HCT116 (cell line): ENCODE results near the gene ABCC5. TPM values are rescaled to one million over a fixed set of nuclear protein-coding genes. Genes with fewer than 3 reads are reported as not detected.

Experiments
- ATAC-seq: fragments of 200-7000 bp; cut with Tn5 transposase; 2 replicates; pipeline ENCODE4 v1.9.1; 2020; ENCODE audit warnings: mild to moderate bottlenecking, moderate library complexity
- BruUV-seq: library from RNA; stranded (reverse); fragments of 400-500 nt; replicated peaks from 2 replicates; lab custom pipeline; 2021; lab: Mats Ljungman, UMichigan
- CTCF ChIA-PET: fragments of 300-600 bp; sonication (Branson Sonifier 250); formaldehyde crosslinking; loops from one replicate; lab custom pipeline; 2021; ENCODE audit warnings: antibody characterized with exemption; lab: Charles Lee
- POLR2A ChIA-PET: fragments of 300-600, 350-600 bp; sonication (Branson Sonifier 250); formaldehyde crosslinking; loops from one replicate; lab custom pipeline; 2021; ENCODE audit warnings: antibody characterized with exemption; lab: Charles Lee
- RAD21 ChIA-PET, 2 experiments: fragments of 300-600 bp; sonication (Branson Sonifier 250); formaldehyde crosslinking; loops; one replicate each; lab custom pipeline; 2023; ENCODE audit warnings: low total read pairs in 2 of 2; ENCODE audit not compliant: uncharacterized antibody in 2 of 2, unreplicated experiment in 2 of 2, low non-redundant PET in 1 of 2; lab: Charles Lee
- DNase-seq: peaks from one replicate; pipeline ENCODE4 v3.0.0-alpha.2; 2010; ENCODE audit warnings: low read depth, low spot score
- H2AFZ ChIP-seq: fragments of 200-600 bp; shearing (Covaris generic), sonication (generic); 2 replicates; pipeline ENCODE4 v1.6.1; 2017; ENCODE audit warnings: low read depth, mixed run types, mixed read lengths, antibody characterized with exemption, low read length; ENCODE audit not compliant: poor library complexity, severe bottlenecking
- H3K27ac ChIP-seq: 2 replicates; pipeline ENCODE4 v1.5.1; 2012; ENCODE audit warnings: low read depth, low read length
- H3K27me3 ChIP-seq: fragments of 200-600 bp; sonication (generic); 2 replicates; pipeline ENCODE4 v1.6.1; 2016; ENCODE audit warnings: mixed run types, low read length, mixed read lengths; ENCODE audit not compliant: insufficient read depth
- H3K36me3 ChIP-seq, 2 experiments: fragments of 200-500 bp in 1 of 2; fragments of 200-600 bp in 1 of 2; sonication (Bioruptor generic) in 1 of 2; sonication (generic) in 1 of 2; 2 replicates each; pipeline versions ENCODE4 v1.5.1 to v1.6.1; 2014 to 2016; ENCODE audit warnings: low read length in 2 of 2, inconsistent platforms in 1 of 2, mixed read lengths in 1 of 2, mixed run types in 1 of 2; ENCODE audit not compliant: insufficient read depth in 2 of 2, control insufficient read depth in 1 of 2
- H3K4me1 ChIP-seq, 2 experiments: fragments of 200-600 bp in 1 of 2; sonication (generic) in 1 of 2; 2 replicates each; pipeline versions ENCODE4 v1.5.1 to v1.6.1; 2012 to 2017; ENCODE audit warnings: low read length in 2 of 2, inconsistent platforms in 1 of 2, mild to moderate bottlenecking in 1 of 2, mixed read lengths in 1 of 2, mixed run types in 1 of 2, moderate library complexity in 1 of 2; ENCODE audit not compliant: insufficient read depth in 2 of 2, control insufficient read depth in 1 of 2
- H3K4me2 ChIP-seq: fragments of 200-600 bp; sonication (generic); 2 replicates; pipeline ENCODE4 v1.6.1; 2017; ENCODE audit warnings: mixed run types, low read length, mixed read lengths
- H3K4me3 ChIP-seq, 2 experiments: fragments of 200-600 bp in 1 of 2; sonication (generic) in 1 of 2; replicated peaks in 1 of 2; 2 replicates each; pipeline ENCODE4 v1.5.1; 2011 to 2016; ENCODE audit warnings: low read length in 2 of 2, control low read depth in 1 of 2, low read depth in 1 of 2, mild to moderate bottlenecking in 1 of 2, mixed read lengths in 1 of 2, mixed run types in 1 of 2
- H3K79me2 ChIP-seq: fragments of 200-600 bp; sonication (generic); 2 replicates; pipeline ENCODE4 v1.6.1; 2017; ENCODE audit warnings: mild to moderate bottlenecking, mixed run types, low read length, moderate library complexity, mixed read lengths; ENCODE audit not compliant: insufficient read depth
- H3K9ac ChIP-seq: fragments of 200-600 bp; sonication (generic); 2 replicates; pipeline ENCODE4 v1.6.1; 2016; ENCODE audit warnings: low read length, mixed read lengths
- H3K9me2 ChIP-seq: fragments of 200-600 bp; sonication (generic), shearing (Covaris generic); 2 replicates; pipeline ENCODE4 v1.6.1; 2017; ENCODE audit warnings: mixed run types, mild to moderate bottlenecking, moderate library complexity; ENCODE audit not compliant: insufficient read depth
- H3K9me3 ChIP-seq, 2 experiments: fragments of 200-500 bp in 1 of 2; fragments of 200-600 bp in 1 of 2; sonication (Bioruptor generic) in 1 of 2; sonication (generic) in 1 of 2; 2 replicates each; pipeline ENCODE4 v1.6.1; 2014 to 2017; ENCODE audit warnings: low read length in 2 of 2, mixed read lengths in 2 of 2, inconsistent platforms in 1 of 2, low read depth in 1 of 2, mild to moderate bottlenecking in 1 of 2, mixed run types in 1 of 2, moderate library complexity in 1 of 2; ENCODE audit not compliant: control insufficient read depth in 1 of 2, insufficient read depth in 1 of 2
- H4K20me1 ChIP-seq: fragments of 200-600 bp; sonication (generic), shearing (Covaris generic); 2 replicates; pipeline ENCODE4 v1.6.1; 2017; ENCODE audit warnings: mixed run types, mild to moderate bottlenecking, moderate library complexity; ENCODE audit not compliant: insufficient read depth
- ATF3 ChIP-seq: IDR thresholded peaks from 2 replicates; pipeline ENCODE4 v1.6.1; 2012
- EGR1 ChIP-seq: IDR thresholded peaks from 2 replicates; pipeline ENCODE4 v1.6.1; 2012; ENCODE audit warnings: low read depth
- ELF1 ChIP-seq: IDR thresholded peaks from 2 replicates; pipeline ENCODE4 v1.6.1; 2012; ENCODE audit warnings: low read depth, borderline replicate concordance
- POLR2A ChIP-seq: IDR thresholded peaks from 2 replicates; pipeline ENCODE4 v1.7.0; 2011; ENCODE audit warnings: borderline replicate concordance; ENCODE audit not compliant: insufficient read depth, insufficient read length; ENCODE audit errors: extremely low read depth
- POLR2AphosphoS5 ChIP-seq: IDR thresholded peaks from 2 replicates; pipeline ENCODE4 v1.6.1; 2011; ENCODE audit warnings: mild to moderate bottlenecking, low read depth, low read length, moderate library complexity
- RAD21 ChIP-seq: IDR thresholded peaks from 2 replicates; pipeline ENCODE4 v1.6.1; 2012; ENCODE audit warnings: low read depth, mild to moderate bottlenecking
- intact Hi-C: fragments of 100-400 bp; cut with micrococcal nuclease; formaldehyde crosslinking; loops from 2 replicates; pipeline ENCODE4 v1.10.0; 2022
- total RNA-seq: library from RNA; stranded (reverse); gene quantifications from one replicate; pipeline ENCODE4 v1.2.1, GENCODE V29; 2021; ENCODE audit not compliant: unreplicated experiment
- TF ChIP-seq, protein P1 (sequence below), 3 experiments: fragments of 200-600 bp in 1 of 3; sonication (generic) in 1 of 3; IDR thresholded peaks in 2 of 3; conservative IDR thresholded peaks in 1 of 3; 2 replicates each; pipeline ENCODE4 v1.5.1; 2012 to 2017; ENCODE audit warnings: low read depth in 2 of 3, low read length in 2 of 3, antibody characterized with exemption in 1 of 3, borderline replicate concordance in 1 of 3, control low read depth in 1 of 3, mild to moderate bottlenecking in 1 of 3, mixed read lengths in 1 of 3, mixed run types in 1 of 3, moderate library complexity in 1 of 3; ENCODE audit not compliant: insufficient read depth in 1 of 3
- TF ChIP-seq, protein P2 (sequence below): IDR thresholded peaks from 2 replicates; pipeline ENCODE4 v1.6.1; 2012

ABCC5 gene
- total RNA-seq, 1 experiment from 2014 or later = 16.9 TPM

DNA sequence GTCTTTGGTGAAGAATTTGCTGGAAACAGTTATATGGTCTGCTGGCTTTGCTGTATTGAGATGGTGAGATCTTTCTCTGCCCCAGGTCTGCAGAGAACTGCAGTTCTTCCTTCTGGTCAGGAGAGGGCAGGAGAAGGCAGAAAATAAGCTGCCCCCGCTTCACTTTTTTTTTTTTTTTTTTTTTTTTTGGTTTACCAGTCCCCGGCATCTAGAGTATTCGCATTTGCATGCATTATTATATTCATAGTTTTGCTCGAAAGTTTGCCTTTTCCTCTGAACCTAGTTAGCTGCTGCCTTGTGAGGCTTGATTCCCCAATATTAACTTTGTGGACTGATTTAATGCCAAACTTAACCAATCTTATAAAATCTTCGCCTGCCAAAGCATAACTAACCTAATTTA, 122.4 kb downstream of the ABCC5 start:
- Histone ChIP-seq H3K9me2 (no peaks in the 10 kb centered on the region), H2AFZ (peak overlapping the region; percentile 71), H3K27ac (no peak overlapping the region), H3K36me3 (no peaks in the 10 kb centered on the region), H3K79me2 (no peaks in the 10 kb centered on the region), H3K9ac (no peak overlapping the region), H3K4me3 (no peak overlapping the region), H3K4me2 (no peak overlapping the region), H3K9me3 (no peaks in the 10 kb centered on the region), H4K20me1 (no peaks in the 10 kb centered on the region), H3K4me1 (no peaks in the 10 kb centered on the region), H3K27me3 (no peaks in the 10 kb centered on the region)
- CTCF ChIA-PET = interaction anchor here (0.7 to 3.3 kb wide), 25 partner anchors 9 to 885 kb away, joined by 3 to 21 read pairs (median 4); partner anchors contain the start of genes ABCC5, DVL3, EEF1AKMT4 and PARL
- RAD21 ChIA-PET = interaction anchor here (0.6 to 1.0 kb wide), 6 partner anchors 9 to 430 kb away, joined by 3 to 6 read pairs (median 4); no protein-coding TSS in a partner anchor
- TF ChIP-seq, protein P1, sequence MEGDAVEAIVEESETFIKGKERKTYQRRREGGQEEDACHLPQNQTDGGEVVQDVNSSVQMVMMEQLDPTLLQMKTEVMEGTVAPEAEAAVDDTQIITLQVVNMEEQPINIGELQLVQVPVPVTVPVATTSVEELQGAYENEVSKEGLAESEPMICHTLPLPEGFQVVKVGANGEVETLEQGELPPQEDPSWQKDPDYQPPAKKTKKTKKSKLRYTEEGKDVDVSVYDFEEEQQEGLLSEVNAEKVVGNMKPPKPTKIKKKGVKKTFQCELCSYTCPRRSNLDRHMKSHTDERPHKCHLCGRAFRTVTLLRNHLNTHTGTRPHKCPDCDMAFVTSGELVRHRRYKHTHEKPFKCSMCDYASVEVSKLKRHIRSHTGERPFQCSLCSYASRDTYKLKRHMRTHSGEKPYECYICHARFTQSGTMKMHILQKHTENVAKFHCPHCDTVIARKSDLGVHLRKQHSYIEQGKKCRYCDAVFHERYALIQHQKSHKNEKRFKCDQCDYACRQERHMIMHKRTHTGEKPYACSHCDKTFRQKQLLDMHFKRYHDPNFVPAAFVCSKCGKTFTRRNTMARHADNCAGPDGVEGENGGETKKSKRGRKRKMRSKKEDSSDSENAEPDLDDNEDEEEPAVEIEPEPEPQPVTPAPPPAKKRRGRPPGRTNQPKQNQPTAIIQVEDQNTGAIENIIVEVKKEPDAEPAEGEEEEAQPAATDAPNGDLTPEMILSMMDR (IDR thresholded peaks at IDR 0.05 in 2 of 3, conservative IDR thresholded peaks at IDR 0.05 in 1 of 3; ENCODE audit: borderline replicate concordance in 1 of 3, insufficient read depth in 1 of 3, low read depth in 2 of 3, low read length in 2 of 3) = peak; percentile 77 to 84 (median 82)
- TF ChIP-seq POLR2A (no peak), RAD21 (peak; percentile 92), EGR1 (no peak), ATF3 (no peak), ELF1 (no peak), POLR2AphosphoS5 (no peak)
- TF ChIP-seq, protein P2, sequence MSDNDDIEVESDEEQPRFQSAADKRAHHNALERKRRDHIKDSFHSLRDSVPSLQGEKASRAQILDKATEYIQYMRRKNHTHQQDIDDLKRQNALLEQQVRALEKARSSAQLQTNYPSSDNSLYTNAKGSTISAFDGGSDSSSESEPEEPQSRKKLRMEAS = no peak
- DNase-seq = peak; percentile 38
- intact Hi-C loops = loop anchor here (1.0 to 5.0 kb wide), 4 partner anchors 122 to 647 kb away; partner anchors contain the start of gene ABCC5
- ATAC-seq = peak; percentile 76
- POLR2A ChIA-PET = interaction anchor here (0.6 to 1.5 kb wide), 3 partner anchors 11 to 351 kb away, joined by 3 to 4 read pairs (median 3); partner anchors contain the start of gene PARL
- no TSS peak for BruUV-seq
